ENCODE data around the gene ST6GALNAC3.

ST6GALNAC3 gene

GRCh38 chr1:76510672-76511557, 436.4 kb downstream of the ST6GALNAC3 start:
- no peak for DNase-seq (ENCODE audit: low read depth)

DNA sequence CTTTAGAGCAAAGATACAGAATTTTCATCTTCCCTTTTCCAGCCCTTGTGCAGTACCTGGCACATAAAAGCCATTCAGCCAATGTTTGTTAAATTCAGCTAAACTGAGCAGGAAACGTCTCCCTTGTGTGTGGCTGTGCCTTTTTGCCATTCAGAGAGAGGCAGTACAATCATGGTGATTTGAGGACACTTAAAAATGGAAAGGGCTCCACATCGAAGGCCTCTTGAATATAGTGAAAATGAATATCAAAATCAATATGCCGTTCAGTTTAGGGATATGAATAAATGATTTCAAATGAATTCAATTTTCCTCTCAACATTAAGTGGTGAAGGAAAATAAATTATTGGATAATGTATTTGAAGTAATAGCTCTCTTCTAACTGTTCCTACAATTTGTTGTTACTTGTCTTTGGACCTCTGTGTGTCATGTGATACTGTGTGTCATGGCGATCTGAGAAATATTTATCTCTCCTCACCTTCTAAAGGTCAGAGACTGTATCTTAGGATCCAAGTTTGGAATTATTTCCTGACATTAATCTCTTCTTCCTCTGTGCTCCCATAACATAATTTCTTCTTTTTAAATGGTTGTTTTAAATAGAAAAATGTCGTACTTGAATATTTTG, 437.1 kb downstream of the ST6GALNAC3 start:
- no peak for DNase-seq (ENCODE audit: low read depth)

DNA sequence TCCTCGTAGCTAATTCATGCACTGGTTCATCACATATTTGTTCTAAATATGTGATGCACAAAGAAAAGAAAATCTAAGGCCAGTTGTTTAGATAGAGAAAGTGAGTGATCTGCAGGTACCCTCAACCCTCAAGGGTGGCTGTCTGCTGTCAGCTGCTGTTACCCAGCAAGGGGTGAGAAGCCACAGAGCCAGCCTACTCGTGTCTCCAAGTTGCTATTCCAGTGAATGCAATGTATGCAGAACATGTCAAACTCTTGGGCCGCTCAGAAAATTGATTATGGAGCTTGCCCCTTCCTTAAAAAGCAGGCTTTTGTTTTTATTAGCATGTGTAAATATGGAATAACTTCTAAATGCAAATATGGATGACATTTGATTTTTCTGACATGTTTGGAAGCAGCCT, 456.4 kb downstream of the ST6GALNAC3 start:
- no peak for DNase-seq (ENCODE audit: low read depth)

- no peak for DNase-seq (ENCODE audit: low read depth)
Observed at GRCh38 chr1:76541618-76542017, 467.1 kb downstream of the ST6GALNAC3 start.

- DNase-seq (ENCODE audit: low read depth) = no peak
Observed at GRCh38 chr1:76542359-76542758, 467.8 kb downstream of the ST6GALNAC3 start.

- no peak for DNase-seq (ENCODE audit: low read depth)
Observed at GRCh38 chr1:76543495-76543894, 468.9 kb downstream of the ST6GALNAC3 start.

DNA sequence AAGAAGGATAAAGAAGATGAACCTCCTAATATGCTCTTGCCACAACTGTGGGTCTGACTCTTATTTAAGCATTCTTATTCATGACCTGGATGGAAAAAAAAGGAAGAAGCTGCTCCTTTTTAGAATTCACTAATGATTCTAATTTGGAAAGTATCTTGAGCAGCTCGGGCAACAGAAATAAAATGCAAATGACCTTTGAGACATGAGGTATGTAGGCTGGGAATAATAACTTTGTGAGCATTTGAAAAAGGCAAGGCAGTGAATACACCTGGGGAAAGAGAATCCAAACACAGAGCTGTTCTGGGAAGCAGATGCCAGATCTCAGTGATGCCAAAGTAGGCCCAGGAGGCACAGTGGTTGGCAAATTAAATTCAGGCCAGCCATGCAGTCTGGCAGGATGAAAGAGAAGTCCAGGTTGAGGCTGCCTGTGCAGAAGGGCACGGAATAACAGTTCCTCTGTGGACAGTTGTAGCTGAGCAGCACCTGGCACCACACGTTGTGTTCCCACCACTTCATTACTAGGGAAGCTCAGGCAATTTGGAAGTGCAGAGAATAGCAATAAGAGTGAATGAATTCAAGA, 471.9 kb downstream of the ST6GALNAC3 start:
- DNase-seq (ENCODE audit: low read depth) = no peak

- DNase-seq (ENCODE audit: low read depth) = no peak
Observed at GRCh38 chr1:76547916-76548315, 473.4 kb downstream of the ST6GALNAC3 start.

DNA sequence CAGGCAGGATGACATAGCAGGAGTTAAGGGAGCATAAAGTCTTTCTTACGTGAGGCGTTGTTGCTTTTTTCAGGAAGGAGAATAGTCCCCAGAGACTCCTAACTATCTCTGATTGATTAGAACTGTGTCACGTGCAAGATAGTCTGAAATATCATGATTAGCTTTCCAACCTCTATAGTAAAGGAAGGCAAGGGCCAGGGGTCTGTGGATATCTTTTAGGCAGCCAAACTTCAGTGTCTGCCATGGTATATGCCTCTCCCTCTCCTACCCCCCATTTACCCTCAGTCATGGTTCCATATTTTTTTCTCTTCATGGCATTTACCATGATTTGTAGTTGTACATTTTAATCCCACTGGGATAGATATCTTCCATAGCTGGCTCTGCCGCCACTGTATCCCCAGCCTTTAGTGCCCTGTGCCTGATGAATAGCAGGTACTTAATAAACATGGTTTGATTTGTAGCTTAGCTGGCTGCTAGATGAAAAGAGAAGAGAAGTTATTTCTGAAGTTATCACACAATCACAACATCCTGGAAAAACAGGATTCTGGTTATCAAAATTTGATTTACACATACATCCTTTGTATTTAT, 474.1 kb downstream of the ST6GALNAC3 start:
- no peak for DNase-seq (ENCODE audit: low read depth)

GRCh38 chr1:76554283-76554682, 479.7 kb downstream of the ST6GALNAC3 start:
- DNase-seq (ENCODE audit: low read depth) = no peak

DNA sequence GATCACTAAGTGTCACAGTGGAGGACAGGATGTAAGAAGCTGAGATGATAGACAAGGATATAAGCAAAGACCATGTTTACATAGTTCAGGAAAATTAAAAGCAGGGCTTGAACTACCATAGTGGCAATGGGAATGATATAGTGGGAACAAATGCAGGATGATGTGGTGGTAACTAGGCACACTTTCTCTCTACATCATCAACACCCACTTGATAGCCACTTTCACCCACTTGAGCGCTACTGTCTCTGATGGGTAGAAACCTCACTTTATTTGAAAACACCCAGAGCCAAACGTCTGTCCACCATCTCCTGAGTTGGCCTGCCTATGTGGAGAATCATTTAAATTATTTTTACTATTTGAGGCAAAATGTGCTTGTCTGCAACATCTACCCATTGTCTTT, 487.7 kb downstream of the ST6GALNAC3 start:
- no peak for DNase-seq (ENCODE audit: low read depth)

- no peak for DNase-seq (ENCODE audit: low read depth)
Observed at GRCh38 chr1:76568573-76569238, 494.2 kb downstream of the ST6GALNAC3 start.

DNA sequence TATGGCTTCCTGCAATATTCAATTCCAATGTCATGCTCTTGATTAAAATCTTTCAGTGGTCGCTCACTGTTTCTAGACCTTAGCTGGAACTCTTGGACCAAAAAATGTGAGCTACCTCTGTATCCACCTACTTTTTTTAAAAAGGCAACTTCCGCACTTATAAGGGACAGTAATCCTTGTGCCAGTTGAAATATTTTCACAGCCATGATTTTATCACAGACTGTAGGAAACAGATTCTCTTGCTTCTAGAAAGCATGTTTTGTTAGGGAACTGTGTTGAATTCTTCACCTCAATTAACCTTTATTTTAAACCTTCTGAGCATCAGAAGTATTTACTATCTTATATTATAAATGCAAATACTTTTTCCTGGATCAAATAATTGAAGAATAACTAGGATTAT, 496.7 kb downstream of the ST6GALNAC3 start:
- no peak for DNase-seq (ENCODE audit: low read depth)

DNA sequence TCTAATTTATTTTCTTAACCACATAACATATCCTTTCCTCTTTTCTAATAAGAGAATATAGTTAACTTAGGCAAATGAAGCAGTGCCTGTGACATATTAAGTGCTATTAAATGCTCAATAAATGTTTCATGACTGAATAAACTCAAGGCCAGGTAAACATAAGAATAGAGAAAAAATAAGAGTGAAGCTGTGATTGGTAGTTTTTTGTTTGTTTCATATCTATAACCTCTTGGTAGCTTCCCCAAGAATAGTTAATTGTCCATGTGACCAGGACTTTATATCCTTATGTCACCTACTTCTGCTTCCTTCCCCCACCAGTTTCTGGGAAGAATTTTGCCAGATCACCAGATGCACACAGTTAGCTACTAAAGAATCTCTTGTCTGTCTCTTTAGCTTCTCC, 497.7 kb downstream of the ST6GALNAC3 start:
- no peak for DNase-seq (ENCODE audit: low read depth)

- no peak for DNase-seq (ENCODE audit: low read depth)
Observed at GRCh38 chr1:76576876-76577524, 502.5 kb downstream of the ST6GALNAC3 start.

GRCh38 chr1:76577525-76578185, 503.1 kb downstream of the ST6GALNAC3 start:
- DNase-seq (ENCODE audit: low read depth) = no peak

GRCh38 chr1:76580206-76580605, 505.7 kb downstream of the ST6GALNAC3 start:
- no peak for DNase-seq (ENCODE audit: low read depth)

DNA sequence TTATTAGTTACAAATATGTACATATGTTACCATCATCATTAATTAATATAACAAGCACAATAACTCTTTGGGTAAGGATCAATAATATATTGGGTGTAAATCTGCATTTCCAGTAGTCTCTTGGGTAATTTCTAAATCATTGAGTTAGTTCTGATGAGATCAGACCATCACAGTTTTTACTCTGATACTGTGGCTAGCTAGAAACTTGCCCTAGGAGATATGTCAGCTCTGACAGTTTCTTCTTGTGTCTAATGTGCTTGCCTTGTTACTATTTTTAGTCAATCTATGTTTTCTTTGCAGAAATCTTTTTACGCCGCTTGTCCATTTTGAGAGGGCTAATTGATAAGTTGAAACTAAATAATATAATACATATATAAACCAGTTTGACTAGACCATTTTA, 507.2 kb downstream of the ST6GALNAC3 start:
- no peak for DNase-seq (ENCODE audit: low read depth)

GRCh38 chr1:76583235-76583868, 508.8 kb downstream of the ST6GALNAC3 start:
- DNase-seq (ENCODE audit: low read depth) = no peak

GRCh38 chr1:76583875-76584477, 509.4 kb downstream of the ST6GALNAC3 start:
- no peak for DNase-seq (ENCODE audit: low read depth)
